ENCODE measurements around the gene MRAS.

Gene MRAS

DNA sequence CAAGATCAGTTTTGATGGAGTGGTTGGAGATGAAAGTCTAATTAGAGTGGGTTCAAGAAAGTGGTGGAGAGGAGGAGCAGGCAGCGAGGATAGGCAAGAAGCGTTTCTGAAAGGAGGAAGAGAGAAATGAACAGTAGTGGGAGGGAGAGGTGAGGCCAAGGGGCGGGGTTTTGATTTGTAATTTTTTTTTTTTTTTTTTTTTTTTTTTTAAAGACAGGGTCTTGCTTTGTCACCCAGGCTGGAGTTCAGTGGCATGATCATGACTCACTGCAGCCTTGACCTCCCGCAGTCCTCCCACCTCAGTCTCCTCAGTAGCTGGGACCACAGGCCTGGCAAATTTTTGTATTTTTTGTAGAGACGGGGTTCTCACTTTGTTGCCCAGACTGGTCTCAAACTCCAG lies 36.6 kb downstream of the MRAS start:
- no peak for DNase-seq

DNA sequence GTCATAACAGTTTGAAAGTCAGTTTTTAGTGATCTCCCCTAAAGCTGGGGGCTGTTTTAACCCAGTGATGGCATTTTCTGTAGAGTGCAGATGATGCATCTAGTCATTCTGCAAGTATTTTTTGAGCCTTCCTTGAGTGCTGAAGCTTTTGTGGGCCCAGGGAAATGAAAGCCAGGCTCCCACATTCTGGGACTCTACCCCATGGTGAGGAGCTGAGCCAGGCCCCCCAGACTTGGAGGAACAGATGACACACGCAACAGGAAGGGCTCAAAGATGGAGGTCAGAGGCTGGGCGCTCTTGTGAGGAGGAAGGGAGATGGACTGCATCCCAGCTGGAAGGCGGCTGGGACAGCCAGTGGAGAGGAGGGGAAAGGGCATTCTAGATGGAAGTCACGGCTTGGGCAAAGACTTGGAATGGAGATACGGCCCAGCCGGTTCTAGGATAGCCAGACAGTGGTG lies 40.8 kb downstream of the MRAS start:
- no peak for DNase-seq

DNA sequence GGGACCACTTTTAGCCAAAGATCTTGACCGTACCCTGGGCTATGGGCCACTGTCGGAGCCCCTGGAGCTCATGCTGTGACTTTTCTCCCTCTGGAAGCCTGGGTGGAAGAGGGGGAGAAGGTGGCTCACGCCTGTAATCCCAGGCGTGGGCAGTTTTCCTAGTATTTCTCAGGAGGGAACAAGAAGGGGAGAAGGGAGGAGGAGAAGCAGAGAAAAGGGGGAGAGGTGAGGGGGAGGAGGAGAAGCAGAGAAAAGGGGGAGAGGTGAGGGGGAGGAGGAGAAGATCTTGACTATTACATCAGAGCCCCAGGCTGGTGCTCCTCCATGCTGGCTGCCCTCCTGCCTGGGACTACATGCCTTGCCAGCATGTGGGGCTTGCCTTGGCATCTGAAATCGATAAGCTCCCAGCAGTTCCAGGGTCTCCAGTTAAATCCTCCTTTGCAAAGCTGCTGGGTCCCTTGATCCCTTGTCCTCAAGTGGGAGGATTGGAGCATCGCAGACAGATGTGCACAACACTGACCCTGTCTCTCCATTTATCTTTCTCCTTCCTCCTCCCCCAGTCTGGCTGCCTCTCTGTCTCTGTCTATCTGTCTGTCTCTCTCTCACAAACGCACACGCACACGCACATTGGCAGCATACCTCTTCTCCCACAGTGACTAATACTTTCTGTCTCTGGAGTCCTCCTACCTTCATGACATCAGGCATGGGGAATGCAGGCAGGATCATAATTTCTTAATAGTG lies 41.6 kb downstream of the MRAS start:
- DNase-seq = peak in 11 of 58 donors; percentile 26 to 59 (median 44)

GRCh38 chr3:138390582-138390932 lies 42.2 kb downstream of the MRAS start:
- no peak for DNase-seq

GRCh38 chr3:138394156-138394555 lies 45.8 kb downstream of the MRAS start:
- DNase-seq = no peak

DNA sequence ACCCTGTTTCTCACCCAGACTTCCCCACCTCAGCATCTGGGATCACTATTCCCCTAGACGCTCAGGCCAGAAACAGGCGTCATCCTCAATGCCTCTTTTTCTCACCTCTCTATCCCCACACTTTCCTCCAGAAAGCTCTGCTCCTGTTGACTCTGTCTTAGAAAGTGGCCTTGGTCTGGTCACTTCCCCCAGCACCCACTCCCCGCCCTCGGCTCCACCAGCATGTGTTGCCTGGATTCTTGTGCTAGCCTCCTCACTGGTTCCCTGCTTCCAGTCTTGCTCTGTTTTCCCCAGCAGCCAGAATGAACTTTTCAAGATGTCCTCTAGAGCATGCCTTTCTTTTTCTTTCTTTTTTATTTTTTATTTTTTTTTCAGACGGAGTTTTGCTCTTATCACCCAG lies 46.3 kb downstream of the MRAS start:
- DNase-seq = no peak

DNA sequence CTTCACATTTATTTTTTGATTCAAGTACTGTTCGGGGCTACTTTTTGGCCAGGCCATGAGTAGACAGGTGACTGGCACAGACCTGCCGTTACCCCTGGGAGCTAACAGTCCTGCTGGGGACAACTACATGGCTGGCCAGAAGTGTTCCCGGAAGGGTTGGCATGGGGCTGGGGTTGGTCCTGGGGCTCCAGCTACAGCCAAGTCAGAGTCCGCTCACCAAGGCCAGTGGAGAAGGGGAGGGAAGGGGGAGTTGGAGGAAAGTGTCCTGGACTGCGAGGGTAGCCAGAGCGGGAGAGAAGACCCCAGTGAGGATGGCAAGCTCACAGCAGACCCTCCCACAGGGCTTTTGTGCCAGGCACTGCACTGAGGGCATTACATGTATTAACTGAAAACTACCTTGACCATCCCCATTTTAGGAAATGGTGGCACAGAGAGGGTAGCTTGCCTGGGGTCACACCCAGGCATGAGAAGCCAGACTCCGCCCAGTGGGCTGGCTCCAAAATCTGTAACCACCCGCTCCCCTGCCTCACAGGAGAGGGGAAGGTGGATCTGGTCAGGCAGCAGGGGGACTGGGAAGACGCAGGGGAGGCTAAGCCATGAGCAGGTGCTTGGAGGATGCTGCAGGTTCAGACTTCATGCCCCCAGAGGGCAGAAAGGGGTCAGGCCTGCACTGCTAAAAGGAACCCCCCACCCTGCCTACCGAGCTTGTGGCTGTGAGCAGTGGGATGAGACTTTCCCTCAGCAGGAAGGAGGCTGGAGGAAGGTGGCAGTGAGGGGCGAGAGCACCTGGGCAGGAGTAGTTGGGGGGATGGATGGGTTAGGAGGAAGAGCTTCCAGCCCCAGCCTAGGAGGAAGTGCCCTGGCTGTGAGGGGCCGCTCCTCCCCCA lies 47.7 kb downstream of the MRAS start:
- DNase-seq = peak in 3 of 58 donors; percentile 19 to 44 (median 30)

- DNase-seq = no peak
Observed at GRCh38 chr3:138396752-138397410, 48.5 kb downstream of the MRAS start.

DNA sequence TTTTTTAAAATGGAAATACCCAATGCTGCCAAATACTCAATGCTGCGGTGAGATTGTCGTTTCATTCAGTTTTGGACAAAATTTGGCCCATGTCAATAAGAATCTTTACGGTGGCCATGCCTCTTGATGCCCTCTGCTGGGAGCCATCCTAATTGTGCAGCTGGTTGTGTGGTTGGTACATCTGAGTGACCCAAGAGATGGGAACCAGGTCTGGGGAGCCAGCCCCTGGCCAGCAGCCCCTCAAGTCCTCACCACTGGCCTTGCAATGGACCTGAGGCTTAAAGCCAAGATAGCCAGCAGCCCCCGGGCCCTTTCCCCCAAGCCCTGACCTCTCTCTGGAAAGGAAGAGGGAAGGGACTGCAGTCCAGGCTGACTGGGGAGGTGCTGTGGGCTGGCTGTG lies 49.6 kb downstream of the MRAS start:
- DNase-seq = peak in 7 of 58 donors; percentile 5 to 25 (median 12)

GRCh38 chr3:138398791-138399575 lies 50.6 kb downstream of the MRAS start:
- no peak for DNase-seq

DNA sequence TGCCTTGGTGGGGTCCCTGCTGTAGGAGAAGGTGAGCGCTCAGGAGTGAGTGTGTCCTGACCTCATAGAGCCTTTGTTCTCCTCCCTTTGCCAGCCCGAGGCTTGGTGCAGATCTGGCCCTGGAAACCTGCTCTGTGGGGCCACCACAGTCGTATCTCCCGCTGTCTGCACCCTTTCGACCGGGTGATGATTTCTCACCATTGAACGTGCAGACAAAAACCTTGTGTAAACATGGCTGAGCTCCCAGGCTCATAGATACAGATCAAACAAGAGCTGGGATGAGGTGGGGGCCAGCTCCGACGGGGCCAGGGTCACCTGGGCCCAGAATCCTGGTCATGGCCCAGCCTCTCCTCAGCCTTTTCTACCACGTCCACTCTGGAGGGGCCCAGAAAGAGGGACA lies 51.4 kb downstream of the MRAS start:
- DNase-seq = no peak

GRCh38 chr3:138400651-138401070 lies 52.3 kb downstream of the MRAS start:
- DNase-seq = peak in 11 of 58 donors; percentile 20 to 66 (median 34)

GRCh38 chr3:138401834-138402233 lies 53.5 kb downstream of the MRAS start:
- no peak for DNase-seq

- DNase-seq = no peak
Observed at GRCh38 chr3:138404121-138404520, 55.7 kb downstream of the MRAS start.

GRCh38 chr3:138405001-138405400 lies 56.6 kb downstream of the MRAS start:
- DNase-seq = no peak

GRCh38 chr3:138405486-138405885 lies 57.1 kb downstream of the MRAS start:
- DNase-seq = no peak

- DNase-seq = no peak
Observed at GRCh38 chr3:138406606-138407005, 58.2 kb downstream of the MRAS start.

DNA sequence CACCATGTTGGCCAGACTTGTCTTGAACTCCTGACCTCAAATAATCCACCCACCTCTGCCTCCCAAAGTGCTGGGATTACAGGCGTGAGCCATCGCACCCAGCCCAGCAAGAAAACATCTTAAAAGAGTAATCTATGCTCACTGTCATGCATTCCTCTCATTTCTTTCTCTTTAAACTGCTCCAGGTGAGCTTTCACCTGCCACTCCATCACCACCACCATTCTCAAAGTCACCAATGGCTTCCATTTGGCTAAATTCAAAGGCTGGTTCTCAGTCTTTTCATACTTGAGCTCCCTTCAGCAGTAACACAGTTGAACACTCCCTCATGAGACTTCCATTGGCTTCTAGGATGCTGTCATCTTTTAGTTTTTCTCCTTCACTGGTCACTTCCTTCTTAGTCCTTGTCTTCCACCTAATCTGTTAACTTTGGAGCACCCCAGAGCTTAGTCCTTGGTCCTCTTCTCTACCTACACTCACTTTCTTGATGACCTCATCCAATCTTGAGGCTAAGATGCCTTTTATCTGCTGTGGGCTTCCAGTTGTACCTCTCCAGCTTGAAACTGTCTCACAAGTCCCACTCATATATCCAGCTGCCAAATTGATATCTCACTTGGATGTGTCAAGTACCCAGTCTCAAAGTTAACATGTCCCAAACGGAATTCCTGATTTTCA lies 59.0 kb downstream of the MRAS start:
- DNase-seq = no peak

DNA sequence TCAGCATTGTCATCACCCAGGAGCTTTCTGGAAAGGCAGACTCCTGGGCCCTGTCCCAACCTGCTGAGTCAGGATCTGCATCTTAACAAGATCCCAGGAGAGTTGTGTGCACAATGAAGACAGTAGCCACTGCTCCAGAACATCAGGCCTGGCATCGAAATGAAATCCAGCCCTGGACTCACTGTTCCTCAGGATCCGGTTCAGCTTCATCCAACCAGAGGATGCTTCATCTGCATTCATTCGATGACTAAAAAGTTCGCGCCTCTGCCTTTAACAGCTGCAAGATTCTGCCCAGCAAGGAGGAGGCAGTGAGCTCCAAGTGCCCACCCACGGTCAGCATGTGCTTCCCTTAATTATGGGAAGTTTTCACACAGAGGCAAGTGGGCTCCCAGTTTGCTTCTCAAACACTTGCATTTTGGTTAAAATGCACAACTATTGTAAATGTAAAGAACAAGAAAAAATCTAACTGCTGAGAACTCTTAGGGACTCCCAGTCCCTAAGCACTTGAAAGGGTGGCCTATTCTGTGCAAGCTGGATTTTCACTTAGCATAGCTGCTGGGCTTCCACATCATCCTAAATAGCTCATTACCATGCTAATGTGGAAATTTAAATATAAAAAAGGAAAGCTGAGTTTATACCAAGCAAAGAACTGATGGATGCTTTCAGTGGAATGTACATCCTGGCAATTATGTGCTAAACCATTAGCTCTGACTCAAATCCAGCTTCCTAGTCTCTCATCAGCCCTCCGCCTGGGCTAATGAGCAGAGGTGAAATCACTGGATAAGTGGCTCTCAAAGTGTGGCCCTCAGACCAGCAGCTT lies 60.6 kb downstream of the MRAS start:
- peak in 33 of 58 donors; percentile 7 to 83 (median 41) for DNase-seq

Measured in anterior cingulate cortex (tissue), 58 donors.